Sigmoid colon (tissue), 7 donors: ENCODE results near the gene ZDHHC11. TPM values are rescaled to one million over a fixed set of nuclear protein-coding genes. Genes with fewer than 3 reads are reported as not detected.
"Not testable (repeated sequence)": the region's sequence is repeated elsewhere in the genome, so short reads cannot be mapped to it uniquely, and the experiment has no call there.

Experiments used
- DNase-seq: peaks from one replicate; pipeline ENCODE4 v3.0.0-alpha.2; 2019
- H3K27ac ChIP-seq, 4 donors: fragments of 200-600 bp; sonication (generic); one replicate each; pipeline ENCODE4 v1.5.1; 2016 to 2019; ENCODE audit warnings: mild to moderate bottlenecking in 1 of 4
- H3K27me3 ChIP-seq, 3 donors: fragments of 200-600 bp; sonication (generic); one replicate each; pipeline ENCODE4 v1.5.1; 2019; ENCODE audit warnings: mild to moderate bottlenecking in 1 of 3
- H3K36me3 ChIP-seq, 4 donors: fragments of 200-600 bp; sonication (generic); one replicate each; pipeline ENCODE4 v1.5.1; 2016 to 2019
- H3K4me1 ChIP-seq, 4 donors: fragments of 200-600 bp; sonication (generic); one replicate each; pipeline ENCODE4 v1.5.1; 2017 to 2019
- H3K4me3 ChIP-seq, 4 donors: fragments of 200-600 bp; sonication (generic); one replicate each; pipeline ENCODE4 v1.5.1; 2017 to 2019; ENCODE audit warnings: mild to moderate bottlenecking in 2 of 4, moderate library complexity in 1 of 4
- H3K9me3 ChIP-seq, 4 donors: fragments of 200-600 bp in 3 of 4; sonication (generic) in 3 of 4; one replicate each; pipeline versions ENCODE4 v1.5.1 to v1.6.1; 2013 to 2019
- EP300 ChIP-seq, 4 donors: sonication (generic); formaldehyde crosslinking; IDR thresholded peaks; one replicate each; pipeline ENCODE4 v1.6.1; 2017; ENCODE audit warnings: antibody characterized with exemption in 4 of 4
- POLR2A ChIP-seq, 2 donors: fragments of 450-650 bp; IDR thresholded peaks; one replicate each; pipeline ENCODE4 v1.6.1; 2016; ENCODE audit warnings: antibody characterized with exemption in 2 of 2, mild to moderate bottlenecking in 2 of 2, moderate library complexity in 2 of 2
- POLR2AphosphoS5 ChIP-seq, 4 donors: sonication (generic); formaldehyde crosslinking; IDR thresholded peaks; one replicate each; pipeline ENCODE4 v1.6.1; 2017; ENCODE audit warnings: antibody characterized with exemption in 4 of 4
- WGBS, 2 donors: extraction: QIAGEN DNeasy Blood & Tissue Kit; methylation state at CpG; one replicate each; pipeline ENCODE4 v1.1.7; 2013; 5-methylcytosine and 5-hydroxymethylcytosine counted together
- intact Hi-C: fragments of 100-400 bp; cut with DNase I; formaldehyde crosslinking; loops from one replicate; pipeline ENCODE4 v1.15.1; 2023
- polyA plus RNA-seq, 3 donors: library from polyadenylated mRNA; stranded (reverse); fragments of 200-250 nt; gene quantifications; one replicate each; pipeline ENCODE4 v1.2.3, GENCODE V29; 2013
- total RNA-seq, 4 donors: library from RNA; depleted of rRNA; stranded (reverse); fragments of >200 nt; gene quantifications; one replicate each; pipeline ENCODE4 v1.1.0, GENCODE V29; 2016
- TF ChIP-seq, protein P1 (sequence below), 4 experiments: fragments of 450-650 bp in 3 of 4; fragments of 200-600 bp in 1 of 4; IDR thresholded peaks; one replicate each; pipeline ENCODE4 v1.5.1; 2016 to 2019; ENCODE audit warnings: antibody characterized with exemption in 4 of 4, mild to moderate bottlenecking in 3 of 4, moderate library complexity in 2 of 4
- donor health status: healthy with polysubstance abuse.
- donor health status: Bipolar disorder and iron deficiency.
- donor health status: healthy.

ZDHHC11 gene
- total and polyA plus RNA-seq, 7 donors, result 0.60 to 8.0 (median 3.7) TPM; not detected in 1

DNA sequence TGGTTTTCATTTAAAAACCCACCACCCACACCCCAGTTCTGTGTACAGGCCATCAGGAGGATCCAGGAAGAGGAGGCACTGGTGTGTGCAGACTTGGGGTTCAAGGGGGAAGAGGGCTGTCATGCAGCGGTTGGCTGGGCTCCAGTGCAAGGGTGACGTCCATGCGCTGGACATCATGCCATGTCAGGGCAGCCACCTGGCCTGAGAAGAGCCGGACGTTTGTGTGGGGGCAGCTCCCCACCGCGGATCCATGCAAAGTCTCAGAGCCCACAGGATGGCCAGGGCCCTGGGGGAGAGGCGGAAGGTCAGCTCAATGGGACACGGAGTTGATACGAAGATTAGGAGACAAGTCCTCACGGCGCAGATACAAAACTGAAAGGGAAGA, 30.8 kb upstream of the ZDHHC11 start:
- Histone ChIP-seq H3K27me3 (no peaks in the 10 kb centered on the region), H3K27ac (no peak overlapping the region), H3K4me3 (no peak overlapping the region), H3K4me1 (no peaks in the 10 kb centered on the region), H3K36me3 (peaks cover 42 to 80% (median 62%) of the 10 kb centered on the region in 4 donors), H3K9me3 (no peaks in the 10 kb centered on the region)
- TF ChIP-seq EP300 (IDR thresholded peaks at IDR 0.05), result no peak
- TF ChIP-seq POLR2AphosphoS5 (IDR thresholded peaks at IDR 0.05), result no peak
- no peak for TF ChIP-seq POLR2A (IDR thresholded peaks at IDR 0.05)
- TF ChIP-seq, protein P1, sequence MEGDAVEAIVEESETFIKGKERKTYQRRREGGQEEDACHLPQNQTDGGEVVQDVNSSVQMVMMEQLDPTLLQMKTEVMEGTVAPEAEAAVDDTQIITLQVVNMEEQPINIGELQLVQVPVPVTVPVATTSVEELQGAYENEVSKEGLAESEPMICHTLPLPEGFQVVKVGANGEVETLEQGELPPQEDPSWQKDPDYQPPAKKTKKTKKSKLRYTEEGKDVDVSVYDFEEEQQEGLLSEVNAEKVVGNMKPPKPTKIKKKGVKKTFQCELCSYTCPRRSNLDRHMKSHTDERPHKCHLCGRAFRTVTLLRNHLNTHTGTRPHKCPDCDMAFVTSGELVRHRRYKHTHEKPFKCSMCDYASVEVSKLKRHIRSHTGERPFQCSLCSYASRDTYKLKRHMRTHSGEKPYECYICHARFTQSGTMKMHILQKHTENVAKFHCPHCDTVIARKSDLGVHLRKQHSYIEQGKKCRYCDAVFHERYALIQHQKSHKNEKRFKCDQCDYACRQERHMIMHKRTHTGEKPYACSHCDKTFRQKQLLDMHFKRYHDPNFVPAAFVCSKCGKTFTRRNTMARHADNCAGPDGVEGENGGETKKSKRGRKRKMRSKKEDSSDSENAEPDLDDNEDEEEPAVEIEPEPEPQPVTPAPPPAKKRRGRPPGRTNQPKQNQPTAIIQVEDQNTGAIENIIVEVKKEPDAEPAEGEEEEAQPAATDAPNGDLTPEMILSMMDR (IDR thresholded peaks at IDR 0.05), result no peak
- DNase-seq, result peak; percentile 53
- intact Hi-C loops, result no loop called here
- WGBS, 2 donors, result 96 to 97% methylated on average over 12 of the region's 12 CpGs

DNA sequence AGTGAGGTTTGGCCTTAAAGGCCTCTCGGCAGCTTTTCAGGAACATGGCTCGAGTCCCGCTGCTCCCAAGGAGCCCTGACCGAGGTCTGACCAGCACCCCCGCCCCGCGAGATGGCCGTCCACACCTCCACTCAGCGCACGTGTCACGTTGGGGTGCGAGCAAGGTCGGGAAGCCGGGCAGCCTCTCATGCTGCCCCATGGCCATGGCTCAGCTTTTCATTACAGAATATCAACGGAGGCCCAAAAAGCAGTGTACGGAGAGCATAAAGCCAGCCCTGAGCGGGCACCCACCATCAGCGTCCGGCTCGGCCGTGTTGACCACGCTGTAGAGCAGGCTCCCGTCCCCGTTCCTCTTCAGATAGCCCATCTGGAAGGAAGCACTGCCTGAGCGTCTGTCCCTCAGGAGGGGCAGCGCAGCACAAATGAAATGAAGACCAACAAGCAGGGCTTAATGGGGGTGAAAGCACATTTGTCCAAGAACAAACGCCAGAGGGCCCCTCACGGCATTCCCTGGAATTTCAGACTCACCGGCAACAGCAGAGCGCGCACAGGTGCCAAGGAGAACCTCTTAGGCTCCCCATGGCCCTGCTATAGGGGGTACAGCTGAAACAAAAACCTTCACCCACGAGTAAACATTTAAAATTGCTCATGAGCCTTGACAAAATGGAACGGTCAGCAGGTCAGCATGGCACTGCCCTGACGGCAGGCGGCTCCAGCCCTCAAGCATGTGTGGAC, 30.2 kb upstream of the ZDHHC11 start:
- DNase-seq, result peak; percentile 40
- intact Hi-C loops, result no loop called here
- H3K27ac ChIP-seq, result no peak overlapping the region
- WGBS, 2 donors, result 95 to 97% methylated on average over 35 of the region's 35 CpGs
- no peak overlapping the region for H3K4me3 ChIP-seq
- no peak for TF ChIP-seq POLR2A (IDR thresholded peaks at IDR 0.05)
- TF ChIP-seq, protein P1 (IDR thresholded peaks at IDR 0.05), result no peak
- no peak for TF ChIP-seq POLR2AphosphoS5 (IDR thresholded peaks at IDR 0.05)
- no peak for TF ChIP-seq EP300 (IDR thresholded peaks at IDR 0.05)
- no peaks in the 10 kb centered on the region for H3K27me3 ChIP-seq
- H3K36me3 ChIP-seq, result peaks cover 36 to 80% (median 61%) of the 10 kb centered on the region in 4 donors
- no peaks in the 10 kb centered on the region for H3K4me1 ChIP-seq
- H3K9me3 ChIP-seq, result no peaks in the 10 kb centered on the region

DNA sequence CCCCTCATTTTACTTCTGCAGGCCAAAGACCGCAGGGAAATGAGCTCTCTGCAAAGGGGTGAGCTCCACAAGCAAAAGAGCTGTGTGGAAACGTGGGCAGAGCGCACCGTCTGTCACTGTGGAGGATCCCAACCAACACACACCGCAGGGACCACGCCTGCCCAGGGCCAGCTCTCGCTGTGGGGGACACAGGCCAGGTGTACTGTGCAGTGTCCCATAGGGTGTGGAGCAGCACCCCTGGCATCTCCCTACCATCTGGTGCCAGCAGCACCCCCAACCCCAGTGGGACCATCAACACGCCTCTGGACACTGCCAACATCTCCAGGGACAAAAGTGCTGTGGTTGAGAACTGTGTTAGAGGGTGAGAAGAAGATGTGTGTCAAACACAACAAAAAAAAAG, 27.9 kb upstream of the ZDHHC11 start:
- H3K4me3 ChIP-seq, H3K27ac ChIP-seq, intact Hi-C loops, H3K27me3 ChIP-seq, H3K9me3 ChIP-seq, H3K4me1 ChIP-seq, DNase-seq: not testable (repeated sequence)
- no CpG with 5 or more reads among the region's 8 CpGs for WGBS, 2 donors
- peaks cover 25 to 79% (median 51%) of the 10 kb centered on the region in 4 donors for H3K36me3 ChIP-seq

DNA sequence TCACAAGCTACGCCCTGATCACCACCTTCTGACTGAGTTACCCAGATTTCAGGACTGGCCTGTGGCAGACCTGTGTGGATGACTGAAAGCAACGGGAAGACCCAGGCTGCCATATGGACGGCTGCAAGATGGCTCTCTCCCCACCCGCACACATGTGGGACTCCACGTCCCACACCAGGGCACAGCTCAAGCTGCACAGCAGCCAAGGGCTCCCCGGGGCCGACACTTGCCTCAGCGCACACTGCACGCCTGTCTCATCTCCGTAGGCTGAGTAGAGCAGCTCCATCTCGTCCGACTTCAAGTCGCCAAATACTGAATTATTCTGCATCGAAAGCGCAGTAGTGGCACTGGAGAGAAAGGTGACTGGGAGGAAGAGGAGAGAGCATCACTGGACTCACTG, 27.3 kb upstream of the ZDHHC11 start:
- TF ChIP-seq POLR2A (IDR thresholded peaks at IDR 0.05) (no peak), POLR2AphosphoS5 (IDR thresholded peaks at IDR 0.05) (no peak), EP300 (IDR thresholded peaks at IDR 0.05) (no peak)
- TF ChIP-seq, protein P1 (IDR thresholded peaks at IDR 0.05), result no peak
- H3K36me3 ChIP-seq, result peaks cover 20 to 79% (median 48%) of the 10 kb centered on the region in 4 donors

DNA sequence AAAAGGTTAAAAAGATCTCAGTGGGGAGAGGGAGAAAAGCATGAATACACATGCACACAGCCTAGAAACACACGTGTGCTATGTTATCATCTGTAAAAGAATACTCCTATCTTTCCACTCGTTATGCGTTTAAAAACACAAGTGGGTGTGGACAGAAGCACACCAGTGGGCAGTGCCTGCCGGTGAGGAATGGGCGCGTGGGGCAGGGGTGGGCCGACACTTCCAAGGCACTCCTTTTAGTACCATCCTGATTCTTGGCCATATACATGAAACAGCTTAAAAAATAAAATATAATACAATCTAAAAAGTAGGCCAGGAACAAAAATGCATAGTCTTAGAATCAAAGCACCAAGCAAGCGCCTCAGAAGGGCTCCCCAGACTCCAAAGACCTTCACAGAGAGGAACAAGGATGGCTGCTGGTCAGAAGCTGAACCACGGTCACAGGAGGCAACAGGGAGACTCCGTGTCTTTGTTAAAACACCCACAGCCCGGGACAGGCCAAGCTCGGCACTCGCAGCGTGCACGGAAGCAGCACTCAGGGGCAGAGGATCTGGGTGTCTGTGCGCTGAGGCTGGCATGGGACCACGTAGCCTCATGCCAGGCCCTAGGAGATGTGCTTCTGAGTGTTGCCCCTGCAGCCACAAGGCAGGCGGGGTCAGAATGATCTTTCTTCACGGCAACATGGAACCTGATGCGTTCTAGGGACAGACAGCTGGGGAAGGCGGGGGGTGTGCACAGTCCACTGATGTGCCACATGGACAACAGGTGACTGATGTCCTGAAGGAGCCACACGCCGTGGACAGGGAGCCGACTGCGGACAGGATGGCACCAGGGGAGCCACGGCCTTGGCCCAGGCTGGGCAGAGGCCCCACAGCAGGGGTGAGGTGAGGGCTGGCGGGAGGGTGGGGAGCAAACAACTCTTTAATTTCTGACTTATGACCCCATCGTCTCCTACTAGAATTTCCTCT, 25.9 kb upstream of the ZDHHC11 start:
- H3K9me3 ChIP-seq, result no peaks in the 10 kb centered on the region
- H3K27me3 ChIP-seq, result no peaks in the 10 kb centered on the region
- intact Hi-C loops, result no loop called here
- no peak overlapping the region for H3K27ac ChIP-seq
- DNase-seq, result no peak
- H3K4me3 ChIP-seq, result no peak overlapping the region
- 94 to 95% methylated on average over 28 of the region's 28 CpGs for WGBS, 2 donors
- no peaks in the 10 kb centered on the region for H3K4me1 ChIP-seq
- TF ChIP-seq, protein P1 (IDR thresholded peaks at IDR 0.05), result no peak
- no peak for TF ChIP-seq POLR2AphosphoS5 (IDR thresholded peaks at IDR 0.05)
- TF ChIP-seq POLR2A (IDR thresholded peaks at IDR 0.05), result no peak
- no peak for TF ChIP-seq EP300 (IDR thresholded peaks at IDR 0.05)
- H3K36me3 ChIP-seq, result peaks cover 16 to 79% (median 50%) of the 10 kb centered on the region in 4 donors

More for the DNA sequence above, 27.3 kb upstream of the ZDHHC11 start:
- Histone ChIP-seq H3K4me1 (no peaks in the 10 kb centered on the region), H3K27me3 (no peaks in the 10 kb centered on the region), H3K27ac (no peak overlapping the region), H3K4me3 (no peak overlapping the region), H3K9me3 (no peaks in the 10 kb centered on the region)
- 96 to 97% methylated on average over 15 of the region's 15 CpGs for WGBS, 2 donors
- DNase-seq, result no peak
- intact Hi-C loops, result no loop called here
